ENCODE data around the gene MAGEE1.
A peak's percentile ranks its signal among the peaks of the same experiment; 100 is the strongest.

MAGEE1 gene, protein sequence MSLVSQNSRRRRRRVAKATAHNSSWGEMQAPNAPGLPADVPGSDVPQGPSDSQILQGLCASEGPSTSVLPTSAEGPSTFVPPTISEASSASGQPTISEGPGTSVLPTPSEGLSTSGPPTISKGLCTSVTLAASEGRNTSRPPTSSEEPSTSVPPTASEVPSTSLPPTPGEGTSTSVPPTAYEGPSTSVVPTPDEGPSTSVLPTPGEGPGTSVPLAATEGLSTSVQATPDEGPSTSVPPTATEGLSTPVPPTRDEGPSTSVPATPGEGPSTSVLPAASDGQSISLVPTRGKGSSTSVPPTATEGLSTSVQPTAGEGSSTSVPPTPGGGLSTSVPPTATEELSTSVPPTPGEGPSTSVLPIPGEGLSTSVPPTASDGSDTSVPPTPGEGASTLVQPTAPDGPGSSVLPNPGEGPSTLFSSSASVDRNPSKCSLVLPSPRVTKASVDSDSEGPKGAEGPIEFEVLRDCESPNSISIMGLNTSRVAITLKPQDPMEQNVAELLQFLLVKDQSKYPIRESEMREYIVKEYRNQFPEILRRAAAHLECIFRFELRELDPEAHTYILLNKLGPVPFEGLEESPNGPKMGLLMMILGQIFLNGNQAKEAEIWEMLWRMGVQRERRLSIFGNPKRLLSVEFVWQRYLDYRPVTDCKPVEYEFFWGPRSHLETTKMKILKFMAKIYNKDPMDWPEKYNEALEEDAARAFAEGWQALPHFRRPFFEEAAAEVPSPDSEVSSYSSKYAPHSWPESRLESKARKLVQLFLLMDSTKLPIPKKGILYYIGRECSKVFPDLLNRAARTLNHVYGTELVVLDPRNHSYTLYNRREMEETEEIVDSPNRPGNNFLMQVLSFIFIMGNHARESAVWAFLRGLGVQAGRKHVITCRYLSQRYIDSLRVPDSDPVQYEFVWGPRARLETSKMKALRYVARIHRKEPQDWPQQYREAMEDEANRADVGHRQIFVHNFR

DNA sequence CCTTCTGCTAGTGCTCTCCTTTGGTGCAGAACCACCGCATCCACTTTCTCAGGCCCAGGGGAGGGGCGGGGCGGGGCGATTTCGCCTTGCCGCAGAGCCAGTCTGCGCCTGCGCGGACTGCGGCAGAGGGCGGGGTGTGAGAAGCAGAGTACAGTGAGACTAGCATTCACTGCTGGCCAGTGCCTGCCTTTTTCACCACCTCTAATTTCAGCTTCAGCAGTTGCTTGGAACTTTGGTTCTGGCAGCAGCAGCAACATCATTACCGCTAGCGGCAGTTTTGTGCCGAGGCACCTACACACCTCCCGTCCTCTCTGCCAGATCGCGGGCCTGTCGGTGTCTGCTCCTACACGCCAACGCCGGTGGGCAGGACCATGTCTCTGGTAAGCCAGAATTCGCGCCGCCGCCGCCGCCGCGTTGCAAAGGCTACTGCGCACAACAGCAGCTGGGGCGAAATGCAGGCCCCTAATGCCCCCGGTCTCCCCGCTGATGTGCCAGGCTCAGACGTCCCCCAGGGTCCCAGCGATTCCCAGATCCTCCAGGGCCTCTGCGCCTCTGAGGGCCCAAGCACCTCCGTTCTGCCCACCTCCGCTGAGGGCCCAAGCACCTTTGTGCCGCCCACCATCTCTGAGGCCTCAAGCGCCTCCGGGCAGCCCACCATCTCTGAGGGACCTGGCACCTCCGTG lies at the start of gene MAGEE1:
Gene MAGEE1, plus strand, starts transcription at position 151 of the 683 bp plus-strand sequence. Its CDS starts 221 bp downstream, at position 372.
- DNase-seq (ENCODE audit: low read depth in 2 of 2) = peak; percentile 56 to 59

DNA sequence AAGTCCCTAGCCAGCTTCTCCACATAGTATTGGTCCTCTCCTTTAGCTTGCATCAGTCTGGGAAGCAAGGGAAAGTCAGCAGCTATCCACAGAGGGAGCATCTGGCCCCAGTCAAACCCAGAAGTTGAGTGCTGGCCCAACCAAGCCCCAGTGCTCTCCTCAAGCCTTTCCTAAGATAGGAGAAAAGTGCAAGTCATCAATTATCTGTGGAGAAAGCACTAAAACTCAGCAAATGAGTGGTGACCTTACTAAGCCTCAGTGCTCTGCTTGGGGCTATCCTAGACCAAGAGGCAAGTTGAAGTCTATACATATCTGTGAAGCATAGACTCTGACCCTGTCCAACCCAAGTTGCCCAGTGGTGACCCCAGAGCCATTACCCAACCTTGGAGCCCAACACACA lies 28.5 kb upstream of the MAGEE1 start:
- no peak for DNase-seq (ENCODE audit: low read depth in 2 of 2)

DNA sequence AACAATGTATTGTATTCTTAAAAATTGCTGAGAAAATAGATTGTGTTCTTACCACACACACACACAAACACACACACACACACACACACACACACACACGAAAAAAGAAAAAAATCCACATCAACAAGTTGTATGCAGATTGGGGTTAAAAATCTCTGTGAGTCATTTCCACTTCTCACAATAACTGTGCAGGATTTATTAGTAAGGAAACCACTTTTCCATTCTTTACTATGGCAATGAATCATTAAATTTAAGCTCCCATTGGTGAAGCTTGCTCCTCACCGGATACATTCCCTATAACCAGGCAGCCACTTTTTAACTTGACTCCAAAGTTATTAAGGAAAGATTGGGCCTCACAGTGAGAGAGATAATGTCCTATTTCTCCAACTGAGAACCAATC lies 19.7 kb upstream of the MAGEE1 start:
- DNase-seq (ENCODE audit: low read depth in 2 of 2) = no peak

DNA sequence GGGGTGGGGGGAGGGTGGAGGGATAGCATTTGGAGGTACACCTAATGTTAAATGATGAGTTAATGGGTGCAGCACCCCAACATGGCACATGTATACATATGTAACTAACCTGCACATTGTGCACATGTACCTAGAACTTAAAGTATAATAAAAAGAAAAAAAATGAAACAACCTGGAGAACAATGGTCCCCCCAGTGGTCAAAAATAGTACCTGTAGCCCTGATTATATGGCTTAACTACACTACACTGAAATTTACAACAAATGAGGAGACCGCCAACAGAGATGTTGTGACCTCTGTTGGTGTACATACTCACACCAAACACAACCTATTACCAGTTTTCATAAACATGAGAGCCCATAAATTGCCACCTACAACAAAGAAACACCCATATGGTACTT lies 7.3 kb upstream of the MAGEE1 start:
- no peak for DNase-seq (ENCODE audit: low read depth in 2 of 2)

DNA sequence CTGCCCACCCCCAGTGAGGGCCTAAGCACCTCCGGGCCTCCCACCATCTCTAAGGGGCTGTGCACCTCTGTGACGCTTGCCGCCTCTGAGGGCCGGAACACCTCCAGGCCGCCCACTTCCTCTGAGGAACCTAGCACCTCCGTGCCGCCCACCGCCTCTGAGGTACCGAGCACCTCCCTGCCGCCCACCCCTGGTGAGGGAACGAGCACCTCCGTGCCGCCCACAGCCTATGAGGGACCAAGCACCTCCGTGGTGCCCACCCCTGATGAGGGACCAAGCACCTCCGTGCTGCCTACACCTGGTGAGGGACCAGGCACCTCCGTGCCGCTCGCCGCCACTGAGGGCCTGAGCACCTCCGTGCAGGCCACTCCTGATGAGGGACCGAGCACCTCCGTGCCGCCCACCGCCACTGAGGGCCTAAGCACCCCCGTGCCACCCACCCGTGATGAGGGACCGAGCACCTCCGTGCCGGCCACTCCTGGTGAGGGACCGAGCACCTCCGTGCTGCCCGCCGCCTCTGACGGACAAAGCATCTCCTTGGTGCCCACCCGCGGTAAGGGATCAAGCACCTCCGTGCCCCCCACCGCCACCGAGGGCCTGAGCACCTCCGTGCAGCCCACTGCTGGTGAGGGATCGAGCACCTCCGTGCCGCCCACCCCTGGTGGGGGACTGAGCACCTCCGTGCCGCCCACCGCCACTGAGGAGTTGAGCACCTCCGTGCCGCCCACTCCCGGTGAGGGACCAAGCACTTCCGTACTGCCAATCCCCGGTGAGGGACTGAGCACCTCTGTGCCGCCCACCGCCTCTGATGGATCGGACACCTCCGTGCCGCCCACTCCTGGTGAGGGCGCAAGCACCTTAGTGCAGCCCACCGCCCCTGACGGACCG lies 977 bp downstream of the MAGEE1 start:
- DNase-seq (ENCODE audit: low read depth in 2 of 2) = peak; percentile 0 to 5

DNA sequence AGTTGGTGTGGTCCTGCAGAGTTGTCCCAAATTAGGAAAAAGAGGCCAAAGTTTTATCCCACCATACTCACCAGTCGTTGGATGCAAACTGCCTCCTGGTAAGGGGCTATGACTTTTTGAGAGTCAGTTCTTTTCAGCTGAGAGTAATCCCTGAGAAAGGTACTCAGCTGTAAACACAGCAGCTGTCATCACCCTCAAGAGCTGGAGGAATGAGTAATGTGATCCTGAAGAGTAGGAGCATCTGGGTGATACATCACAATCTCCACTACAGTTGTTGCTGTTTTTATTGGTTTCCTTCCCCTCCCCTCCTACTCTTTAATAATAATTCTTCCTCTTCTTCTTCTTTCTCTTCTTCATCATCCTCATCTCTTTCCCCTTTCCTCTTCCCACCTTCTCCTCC lies 5.7 kb downstream of the MAGEE1 start:
- no peak for DNase-seq (ENCODE audit: low read depth in 2 of 2)

DNA sequence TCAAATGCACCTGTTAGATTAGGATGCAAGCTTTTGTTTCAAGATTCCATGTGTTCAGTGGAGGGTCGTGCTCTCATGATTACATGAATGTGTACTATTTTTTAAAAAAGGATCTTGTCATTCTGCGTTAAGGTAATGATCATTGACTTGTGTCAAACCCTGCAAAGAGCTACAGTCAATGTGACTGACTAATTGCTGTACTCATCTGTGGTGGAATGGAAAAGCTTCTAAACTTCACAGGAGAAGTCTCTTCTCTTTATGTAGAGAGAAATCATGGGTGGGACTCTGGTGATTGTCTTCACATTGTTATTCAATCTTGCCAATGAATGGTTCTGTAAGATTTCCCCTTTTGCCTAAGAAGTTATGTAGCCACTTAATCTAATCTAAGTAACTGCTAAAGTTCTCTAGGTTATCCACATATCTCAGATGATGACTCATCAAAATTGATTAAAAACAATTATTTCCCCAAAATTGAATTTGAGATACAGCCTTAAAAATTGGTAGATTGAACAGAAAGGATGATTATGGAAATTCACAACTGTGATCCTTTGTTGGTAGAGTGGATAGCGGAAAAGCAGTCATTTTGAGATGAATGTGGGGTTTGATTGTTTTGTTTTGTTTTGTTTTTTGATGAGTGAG lies 6.7 kb downstream of the MAGEE1 start:
- DNase-seq (ENCODE audit: low read depth in 2 of 2) = no peak

DNA sequence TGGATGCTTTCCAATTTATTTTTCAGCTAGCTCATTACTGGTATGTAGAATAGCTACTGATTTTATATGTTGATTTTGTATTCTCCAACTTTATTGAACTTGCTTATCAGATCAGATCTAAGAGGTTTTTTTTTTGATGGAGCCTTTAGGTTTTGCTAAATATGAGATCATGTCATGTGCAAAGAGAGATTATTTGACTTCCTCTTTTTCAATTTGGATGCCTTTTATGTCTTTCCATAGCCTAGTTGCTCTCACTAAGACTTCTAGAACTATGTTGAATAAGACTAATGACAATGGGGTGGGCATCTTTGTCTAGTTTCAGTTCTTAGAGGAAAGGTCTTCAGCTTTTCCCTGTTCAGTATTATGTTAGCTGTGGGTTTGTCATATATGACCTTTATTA lies 11.7 kb downstream of the MAGEE1 start:
- no peak for DNase-seq (ENCODE audit: low read depth in 2 of 2)

DNA sequence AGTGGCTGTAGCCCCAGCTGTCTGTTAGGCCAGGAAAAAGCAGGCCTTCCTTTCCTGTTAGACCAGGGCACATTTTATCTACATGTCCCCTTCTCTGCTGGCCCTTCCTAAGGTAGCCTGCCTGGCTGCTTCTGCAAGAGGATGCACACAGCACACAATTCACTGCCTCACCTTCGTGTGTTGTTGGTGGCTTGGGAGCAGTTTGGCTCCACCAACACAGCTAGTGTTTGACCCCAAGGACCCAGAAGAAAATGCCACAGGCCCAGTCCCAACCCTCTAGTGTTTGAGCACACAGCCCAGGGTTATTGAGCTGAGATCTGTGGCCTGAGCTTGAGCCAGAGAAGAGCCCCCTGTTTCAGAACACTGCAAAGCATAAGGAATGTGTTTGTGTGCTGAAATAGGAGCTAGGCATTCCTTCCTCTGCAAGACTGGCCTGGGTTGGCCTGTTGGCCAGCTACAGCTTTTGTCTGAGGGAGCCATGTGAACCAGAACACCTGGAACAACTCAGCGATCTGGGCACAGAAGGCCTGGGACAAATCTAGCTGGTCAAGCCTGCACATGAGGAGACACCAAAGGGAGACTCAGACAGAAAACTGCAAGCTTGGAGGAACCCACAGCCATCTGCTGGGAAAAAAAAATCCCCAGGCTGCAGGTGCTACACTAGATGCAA lies 26.4 kb downstream of the MAGEE1 start:
- no peak for DNase-seq (ENCODE audit: low read depth in 2 of 2)

DNA sequence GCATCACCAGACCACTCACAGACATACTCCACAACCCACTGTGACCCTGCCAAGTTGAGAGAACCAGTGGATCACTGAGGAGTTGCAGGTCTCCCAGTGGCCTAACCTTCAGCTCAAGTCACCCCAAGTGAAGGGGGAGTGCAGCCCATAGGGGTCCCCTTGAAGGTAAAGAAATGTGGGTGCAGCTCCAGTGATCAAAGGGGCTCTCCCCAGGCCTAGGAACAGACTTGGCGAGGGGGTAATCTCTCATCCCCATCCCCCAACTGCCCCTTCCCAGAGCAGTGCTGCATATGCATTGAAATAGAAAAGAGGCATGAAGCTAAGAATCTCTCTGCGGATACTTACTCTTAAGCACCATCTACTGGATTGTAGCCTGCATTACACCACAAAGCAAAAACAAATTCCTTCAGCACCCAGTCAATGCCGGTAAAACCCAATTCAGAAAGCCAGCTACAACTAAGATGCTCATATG lies 27.0 kb downstream of the MAGEE1 start:
- no peak for DNase-seq (ENCODE audit: low read depth in 2 of 2)

DNA sequence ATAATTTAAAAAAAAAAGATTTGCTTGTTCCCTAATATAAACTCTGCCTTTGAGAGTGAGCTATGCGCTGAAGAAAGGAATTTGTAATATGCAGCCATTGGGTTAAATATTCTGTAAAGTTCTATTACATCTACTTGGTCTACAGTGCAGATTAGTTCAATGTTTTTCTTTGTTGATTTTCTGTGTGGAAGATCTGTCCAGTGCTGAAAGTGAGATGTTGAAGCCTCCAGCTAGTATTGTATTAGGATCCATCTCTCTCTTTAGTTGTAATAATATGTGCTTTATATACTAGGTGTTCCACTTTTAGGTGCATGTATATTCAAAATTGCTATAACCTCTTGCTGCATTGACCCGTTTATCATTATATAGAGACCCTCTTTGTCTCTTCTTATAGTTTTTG lies 49.8 kb downstream of the MAGEE1 start:
- no peak for DNase-seq (ENCODE audit: low read depth in 2 of 2)

All from activated CD4-positive, alpha-beta T cell treated with anti-CD3 and anti-CD28 coated beads for 24 hours (primary cell).